Astrocyte (in vitro differentiated cells and primary cell): Measurements from ENCODE around the gene OTUD5. TPM values are rescaled to one million over a fixed set of nuclear protein-coding genes. Genes with fewer than 3 reads are reported as not detected.

Experiments used
- DNase-seq: peaks from one replicate; pipeline ENCODE4 v3.0.0-alpha.2; 2010; ENCODE audit warnings: low read depth
- FAIRE-seq: peaks from 2 replicates; lab custom pipeline; 2011; peaks lifted over from hg19 to GRCh38; lab: Jason Lieb, UNC
- H2AFZ ChIP-seq: 2 replicates; pipeline ENCODE4 v1.6.0; 2012; ENCODE audit warnings: low read depth, low read length, inconsistent platforms
- H3K27ac ChIP-seq: 2 replicates; pipeline ENCODE4 v1.5.1; 2011; ENCODE audit warnings: low read depth, low read length, inconsistent platforms
- H3K27me3 ChIP-seq: 2 replicates; pipeline ENCODE4 v1.6.0; 2011; ENCODE audit warnings: low read length, inconsistent platforms; ENCODE audit not compliant: insufficient read depth
- H3K36me3 ChIP-seq: 2 replicates; pipeline ENCODE4 v1.5.1; 2011; ENCODE audit warnings: low read length, inconsistent platforms; ENCODE audit not compliant: insufficient read depth
- H3K4me1 ChIP-seq: 2 replicates; pipeline ENCODE4 v1.5.1; 2011; ENCODE audit warnings: low read length, inconsistent platforms; ENCODE audit not compliant: insufficient read depth
- H3K4me2 ChIP-seq: 2 replicates; pipeline ENCODE4 v1.6.0; 2012; ENCODE audit warnings: low read length, inconsistent platforms
- H3K4me3 ChIP-seq: 2 replicates; pipeline ENCODE4 v1.5.1; 2011; ENCODE audit warnings: low read depth, mild to moderate bottlenecking, low read length, inconsistent platforms; ENCODE audit not compliant: insufficient read depth
- H3K79me2 ChIP-seq: 2 replicates; pipeline ENCODE4 v1.6.0; 2012; ENCODE audit warnings: mild to moderate bottlenecking, low read length, inconsistent platforms; ENCODE audit not compliant: insufficient read depth
- H3K9ac ChIP-seq: 2 replicates; pipeline ENCODE4 v1.6.0; 2012; ENCODE audit warnings: mild to moderate bottlenecking, low read length, inconsistent platforms
- H3K9me3 ChIP-seq: 2 replicates; pipeline ENCODE4 v1.5.1; 2012; ENCODE audit warnings: low read depth, mild to moderate bottlenecking, low read length, inconsistent platforms; ENCODE audit not compliant: insufficient read depth
- H4K20me1 ChIP-seq: 2 replicates; pipeline ENCODE4 v1.6.0; 2012; ENCODE audit warnings: low read length, inconsistent platforms; ENCODE audit not compliant: insufficient read depth
- H3K27ac Mint-ChIP-seq: one replicate; pipeline ENCODE4 v1.8.0; 2021; ENCODE audit warnings: mild to moderate bottlenecking, mixed read lengths; ENCODE audit not compliant: unreplicated experiment
- H3K27me3 Mint-ChIP-seq: one replicate; pipeline ENCODE4 v1.8.0; 2021; ENCODE audit warnings: low read depth, mixed read lengths; ENCODE audit not compliant: unreplicated experiment
- H3K36me3 Mint-ChIP-seq: one replicate; pipeline ENCODE4 v1.8.0; 2021; ENCODE audit warnings: low read depth, mixed read lengths; ENCODE audit not compliant: unreplicated experiment
- H3K4me1 Mint-ChIP-seq: one replicate; pipeline ENCODE4 v1.8.0; 2021; ENCODE audit warnings: low read depth, mixed read lengths; ENCODE audit not compliant: unreplicated experiment
- H3K4me3 Mint-ChIP-seq: one replicate; pipeline ENCODE4 v1.8.0; 2021; ENCODE audit warnings: mild to moderate bottlenecking, moderate library complexity, mixed read lengths; ENCODE audit not compliant: unreplicated experiment
- H3K9me3 Mint-ChIP-seq: one replicate; pipeline ENCODE4 v1.8.0; 2021; ENCODE audit warnings: mild to moderate bottlenecking, mixed read lengths; ENCODE audit not compliant: unreplicated experiment
- CTCF ChIP-seq: IDR thresholded peaks from 2 replicates; pipeline ENCODE4 v1.5.1; 2011; ENCODE audit warnings: low read depth, mild to moderate bottlenecking, inconsistent platforms, low read length, moderate library complexity; ENCODE audit not compliant: insufficient read depth
- EZH2 ChIP-seq: IDR thresholded peaks from 2 replicates; pipeline ENCODE4 v1.6.1; 2012; ENCODE audit warnings: mild to moderate bottlenecking, low read length, inconsistent platforms; ENCODE audit not compliant: insufficient read depth
- total RNA-seq: library from RNA; stranded (reverse); gene quantifications from 2 replicates; pipeline ENCODE4 v1.2.1, GENCODE V29; 2021

Gene OTUD5
- total RNA-seq, 1 donor from 2014 or later = 56.1 TPM

GRCh38 chrX:49002091-49002935 is 44.9 kb upstream of the OTUD5 start, which contains the start of gene GRIPAP1:
GRIPAP1 (minus strand) TSS chrX:49002264; CDS start chrX:49002229, 35 bp downstream.
- Histone ChIP-seq H3K27me3 (no peaks in the 10 kb centered on the region), H3K79me2 (peaks cover 15% of the 10 kb centered on the region), H4K20me1 (peaks cover 6% of the 10 kb centered on the region), H3K36me3 (no peaks in the 10 kb centered on the region), H3K27ac (peak within 1 kb of the TSS; percentile 99), H2AFZ (peak within 1 kb of the TSS; percentile 96), H3K4me2 (peak within 1 kb of the TSS; percentile 91), H3K9me3 (no peaks in the 10 kb centered on the region), H3K4me1 (peaks cover 8% of the 10 kb centered on the region), H3K4me3 (peak within 1 kb of the TSS; percentile 93), H3K9ac (peak within 1 kb of the TSS; percentile 97)
- DNase-seq (peak; percentile 98), FAIRE-seq (peak; percentile 82)
- Mint-ChIP-seq H3K27me3 (no peaks in the 10 kb centered on the region), H3K4me3 (peak within 1 kb of the TSS; percentile 99), H3K9me3 (no peaks in the 10 kb centered on the region), H3K4me1 (peaks cover 8% of the 10 kb centered on the region), H3K27ac (peak within 1 kb of the TSS; percentile 91), H3K36me3 (peaks cover 4% of the 10 kb centered on the region)
- TF ChIP-seq CTCF = no peak
- TF ChIP-seq EZH2 = no peak

DNA sequence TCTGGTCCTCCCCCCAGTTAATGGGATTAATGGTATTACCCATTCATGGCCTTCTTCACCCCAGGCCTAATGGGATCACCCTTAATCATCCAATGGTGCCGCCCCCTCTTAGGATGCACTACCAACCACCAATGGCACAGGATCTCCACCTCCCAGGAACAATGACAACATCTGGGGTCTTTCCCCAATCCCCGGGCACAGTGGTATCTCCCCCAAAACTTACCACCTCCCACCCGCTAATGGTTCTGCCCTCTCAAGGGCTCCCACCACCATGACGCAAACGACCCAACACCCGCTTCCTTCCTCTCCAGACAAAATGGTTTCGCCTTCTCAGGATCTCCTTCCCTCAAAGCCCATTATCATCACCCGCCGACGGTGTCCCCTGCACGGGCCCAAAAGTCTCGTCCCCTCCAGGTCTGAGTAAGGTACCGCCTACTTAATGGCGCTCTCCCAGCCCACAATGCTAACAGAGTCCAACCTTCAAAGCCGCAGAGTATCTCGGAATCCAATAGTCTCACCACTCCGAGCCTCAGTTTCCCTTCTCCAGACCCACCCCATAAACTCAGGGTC is 44.2 kb upstream of the OTUD5 start:
- H3K27me3 Mint-ChIP-seq = no peaks in the 10 kb centered on the region
- Histone ChIP-seq H3K27ac (peak overlapping the region; percentile 99), H3K9me3 (no peaks in the 10 kb centered on the region), H3K27me3 (no peaks in the 10 kb centered on the region), H4K20me1 (peaks cover 9% of the 10 kb centered on the region), H3K36me3 (no peaks in the 10 kb centered on the region), H3K9ac (peak overlapping the region; percentile 97), H2AFZ (peak overlapping the region; percentile 96), H3K4me2 (peak overlapping the region; percentile 91), H3K79me2 (peaks cover 15% of the 10 kb centered on the region), H3K4me1 (peaks cover 8% of the 10 kb centered on the region), H3K4me3 (peak overlapping the region; percentile 93)
- H3K27ac Mint-ChIP-seq = peak overlapping the region; percentile 91
- peak overlapping the region; percentile 99 for H3K4me3 Mint-ChIP-seq
- H3K36me3 Mint-ChIP-seq = peaks cover 8% of the 10 kb centered on the region
- H3K4me1 Mint-ChIP-seq = peaks cover 8% of the 10 kb centered on the region
- H3K9me3 Mint-ChIP-seq = no peaks in the 10 kb centered on the region
- TF ChIP-seq EZH2 (no peak), CTCF (no peak)
- FAIRE-seq = peak; percentile 47
- peak; percentile 31 for DNase-seq
